Measurements from ENCODE around the gene CMTM2. TPM values are rescaled to one million over a fixed set of nuclear protein-coding genes. Genes with fewer than 3 reads are reported as not detected.

Gene CMTM2
- total and polyA plus RNA-seq, 11 donors, result 0.52 TPM; not detected in 10

GRCh38 chr16:66634527-66635196, 55.4 kb downstream of the CMTM2 start:
- no peak for ATAC-seq
- intact Hi-C loops (cut with DNase I), result no loop called here
- H3K27me3 ChIP-seq, result no peaks in the 10 kb centered on the region

DNA sequence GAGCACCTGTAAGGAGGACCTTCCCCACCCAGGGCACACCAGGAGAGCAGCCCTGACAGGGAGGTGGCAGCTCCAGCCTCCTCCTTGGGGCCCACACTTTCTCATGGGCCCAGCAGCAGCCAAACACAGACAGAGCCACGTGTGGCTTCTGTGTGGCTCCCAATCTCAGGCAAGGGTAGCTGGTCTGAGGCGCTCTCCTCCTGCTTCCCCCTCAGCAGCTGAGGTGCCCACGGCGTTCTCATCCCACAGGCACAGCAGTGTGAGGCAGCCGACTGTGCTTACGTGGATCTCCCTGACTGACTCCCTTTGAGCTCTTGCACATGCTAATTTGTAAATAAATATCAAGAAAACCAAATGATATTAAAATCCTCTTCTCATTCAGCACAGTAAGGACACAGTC, 56.1 kb downstream of the CMTM2 start:
- 84 to 90% (median 88%) methylated on average over 6 of the region's 6 CpGs for WGBS, 4 donors
- ATAC-seq, result no peak
- intact Hi-C loops (cut with DNase I), result no loop called here

More at GRCh38 chr16:66634527-66635196, 55.4 kb downstream of the CMTM2 start:
- H3K27ac ChIP-seq, result no peak overlapping the region
- no peaks in the 10 kb centered on the region for H3K4me1 ChIP-seq
- no peak overlapping the region for H3K4me3 ChIP-seq
- 93 to 98% (median 94%) methylated on average over 4 of the region's 4 CpGs for WGBS, 4 donors
- no peak for TF ChIP-seq POLR2A (IDR thresholded peaks at IDR 0.05)
- TF ChIP-seq, protein P1, sequence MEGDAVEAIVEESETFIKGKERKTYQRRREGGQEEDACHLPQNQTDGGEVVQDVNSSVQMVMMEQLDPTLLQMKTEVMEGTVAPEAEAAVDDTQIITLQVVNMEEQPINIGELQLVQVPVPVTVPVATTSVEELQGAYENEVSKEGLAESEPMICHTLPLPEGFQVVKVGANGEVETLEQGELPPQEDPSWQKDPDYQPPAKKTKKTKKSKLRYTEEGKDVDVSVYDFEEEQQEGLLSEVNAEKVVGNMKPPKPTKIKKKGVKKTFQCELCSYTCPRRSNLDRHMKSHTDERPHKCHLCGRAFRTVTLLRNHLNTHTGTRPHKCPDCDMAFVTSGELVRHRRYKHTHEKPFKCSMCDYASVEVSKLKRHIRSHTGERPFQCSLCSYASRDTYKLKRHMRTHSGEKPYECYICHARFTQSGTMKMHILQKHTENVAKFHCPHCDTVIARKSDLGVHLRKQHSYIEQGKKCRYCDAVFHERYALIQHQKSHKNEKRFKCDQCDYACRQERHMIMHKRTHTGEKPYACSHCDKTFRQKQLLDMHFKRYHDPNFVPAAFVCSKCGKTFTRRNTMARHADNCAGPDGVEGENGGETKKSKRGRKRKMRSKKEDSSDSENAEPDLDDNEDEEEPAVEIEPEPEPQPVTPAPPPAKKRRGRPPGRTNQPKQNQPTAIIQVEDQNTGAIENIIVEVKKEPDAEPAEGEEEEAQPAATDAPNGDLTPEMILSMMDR (IDR thresholded peaks at IDR 0.05), result no peak
- no peaks in the 10 kb centered on the region for H3K9me3 ChIP-seq
- DNase-seq, result peak in 1 of 5 donors; percentile 3
- H3K36me3 ChIP-seq, result no peaks in the 10 kb centered on the region

DNA sequence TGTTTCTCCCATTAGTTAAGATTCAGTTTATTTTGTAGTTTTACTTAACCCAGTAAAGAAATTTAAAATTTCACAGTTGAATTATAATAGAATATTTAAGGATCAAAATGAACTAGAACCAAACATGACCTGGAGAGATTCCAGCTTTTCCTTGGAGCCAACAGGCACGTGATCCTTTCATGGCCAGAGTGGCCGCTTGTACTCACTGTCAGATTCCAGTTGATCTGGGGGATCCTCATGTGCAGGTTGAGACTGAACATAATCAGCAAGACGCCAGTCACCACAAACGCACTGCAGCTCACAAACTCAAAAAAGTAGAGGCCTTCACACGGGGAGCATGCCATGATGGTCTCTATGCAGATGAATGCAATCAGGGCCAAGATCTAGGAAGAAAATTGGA, 56.9 kb downstream of the CMTM2 start:
- DNase-seq, result peak in 1 of 5 donors; percentile 17
- H3K9me3 ChIP-seq, result no peaks in the 10 kb centered on the region
- H3K27me3 ChIP-seq, result no peaks in the 10 kb centered on the region
- no peaks in the 10 kb centered on the region for H3K4me1 ChIP-seq
- H3K27ac ChIP-seq, result no peak overlapping the region
- no peaks in the 10 kb centered on the region for H3K36me3 ChIP-seq
- TF ChIP-seq, protein P1 (IDR thresholded peaks at IDR 0.05), result no peak
- TF ChIP-seq POLR2A (IDR thresholded peaks at IDR 0.05), result no peak
- 57 to 70% (median 67%) methylated on average over 5 of the region's 5 CpGs for WGBS, 4 donors
- H3K4me3 ChIP-seq, result no peak overlapping the region
- intact Hi-C loops (cut with DNase I), result no loop called here
- no peak for ATAC-seq

More for the DNA sequence above, 56.1 kb downstream of the CMTM2 start:
- Histone ChIP-seq H3K4me3 (no peak overlapping the region), H3K9me3 (no peaks in the 10 kb centered on the region), H3K27me3 (no peaks in the 10 kb centered on the region), H3K27ac (no peak overlapping the region), H3K36me3 (no peaks in the 10 kb centered on the region), H3K4me1 (no peaks in the 10 kb centered on the region)
- TF ChIP-seq POLR2A (IDR thresholded peaks at IDR 0.05), result no peak
- TF ChIP-seq, protein P1 (IDR thresholded peaks at IDR 0.05), result no peak
- peak in 1 of 5 donors; percentile 2 for DNase-seq

GRCh38 chr16:66637806-66638205, 58.5 kb downstream of the CMTM2 start:
- H3K4me1 ChIP-seq, result no peaks in the 10 kb centered on the region
- no peak for TF ChIP-seq POLR2A (IDR thresholded peaks at IDR 0.05)
- TF ChIP-seq, protein P1 (IDR thresholded peaks at IDR 0.05), result no peak
- DNase-seq (no peak), ATAC-seq (no peak)
- intact Hi-C loops (cut with DNase I), result no loop called here
- H3K36me3 ChIP-seq, result no peaks in the 10 kb centered on the region
- no peak overlapping the region for H3K27ac ChIP-seq
- H3K4me3 ChIP-seq, result no peak overlapping the region
- H3K27me3 ChIP-seq, result no peaks in the 10 kb centered on the region
- H3K9me3 ChIP-seq, result no peaks in the 10 kb centered on the region
- WGBS, 4 donors, result 88 to 93% (median 89%) methylated on average over 3 of the region's 3 CpGs

Other genes starting within 250 kb of the CMTM2 start
- gene CDH5, start 212.8 kb upstream of the CMTM2 start, total RNA-seq, result 100 to 1,000 TPM in 2 of 9 donors, 10 to 100 TPM in 7; 39.6 to 135 (median 63.3) TPM
- gene CDH5, start 212.8 kb upstream of the CMTM2 start, polyA plus RNA-seq, result 10 to 100 TPM; 24.9 to 62.3 TPM
- gene BEAN1, start 152.2 kb upstream of the CMTM2 start, total RNA-seq, result 1 to 10 TPM in 5 of 9 donors, under 1 TPM in 4; 0.58 to 7.9 (median 1.5) TPM
- 1 to 10 TPM in 1 of 2 donors, under 1 TPM in 1; 0.30 to 8.8 TPM for gene BEAN1, start 152.2 kb upstream of the CMTM2 start, polyA plus RNA-seq
- gene TK2, start 29.3 kb upstream of the CMTM2 start, total RNA-seq, result 10 to 100 TPM; 13.9 to 29.4 (median 17.4) TPM
- 10 to 100 TPM in 1 of 2 donors, 1 to 10 TPM in 1; 9.4 to 10.5 TPM for gene TK2, start 29.3 kb upstream of the CMTM2 start, polyA plus RNA-seq
- 10 to 100 TPM in 2 of 9 donors, 1 to 10 TPM in 7; 4.1 to 28.9 (median 6.4) TPM for gene CKLF, start 26.9 kb upstream of the CMTM2 start, total RNA-seq
- gene CKLF, start 26.9 kb upstream of the CMTM2 start, polyA plus RNA-seq, result 10 to 100 TPM in 1 of 2 donors, 1 to 10 TPM in 1; 4.9 to 18.8 TPM
- gene CMTM1, start 13.0 kb upstream of the CMTM2 start, total RNA-seq, result 1 to 10 TPM in 5 of 9 donors, under 1 TPM in 3, not detected in 1; 0.49 to 2.4 (median 1.1) TPM
- gene CMTM1, start 13.0 kb upstream of the CMTM2 start, polyA plus RNA-seq, result under 1 TPM in 1 of 2 donors, not detected in 1; 0.40 TPM
- 10 to 100 TPM in 4 of 9 donors, 1 to 10 TPM in 5; 5.8 to 30.9 (median 9.6) TPM for gene CMTM3, start 25.2 kb downstream of the CMTM2 start, total RNA-seq
- gene CMTM3, start 25.2 kb downstream of the CMTM2 start, polyA plus RNA-seq, result 10 to 100 TPM in 1 of 2 donors, 1 to 10 TPM in 1; 6.5 to 13.5 TPM
- gene CMTM4, start 117.3 kb downstream of the CMTM2 start, total RNA-seq, result 10 to 100 TPM in 7 of 9 donors, 1 to 10 TPM in 2; 8.1 to 22.5 (median 12.2) TPM
- 10 to 100 TPM in 1 of 2 donors, 1 to 10 TPM in 1; 4.5 to 13.8 TPM for gene CMTM4, start 117.3 kb downstream of the CMTM2 start, polyA plus RNA-seq
- 100 to 1,000 TPM in 3 of 9 donors, 10 to 100 TPM in 6; 58.3 to 117 (median 88.6) TPM for gene DYNC1LI2, start 172.1 kb downstream of the CMTM2 start, total RNA-seq
- 10 to 100 TPM; 38.3 to 53.2 TPM for gene DYNC1LI2, start 172.1 kb downstream of the CMTM2 start, polyA plus RNA-seq
- not detected for gene TERB1, start 222.1 kb downstream of the CMTM2 start, total RNA-seq
- not detected for gene TERB1, start 222.1 kb downstream of the CMTM2 start, polyA plus RNA-seq

Measured in heart left ventricle (tissue), 16 donors.